Cardiac fibroblast (primary cell): ENCODE measurements around the gene YTHDF2.

ENCODE experiments used
- DNase-seq, 2 donors: peaks; one replicate each; pipeline versions ENCODE4 v3.0.0 to v3.0.0-alpha.2; 2010; ENCODE audit warnings: low read depth in 2 of 2
- H3K4me3 ChIP-seq, 2 donors: replicated peaks in 1 of 2; 1 replicate in 1 of 2; 2 replicates in 1 of 2; pipeline ENCODE4 v1.5.1; 2011; ENCODE audit warnings: low read depth in 2 of 2, low read length in 2 of 2, mild to moderate bottlenecking in 2 of 2, moderate library complexity in 1 of 2
- TF ChIP-seq, protein P1 (sequence below): IDR thresholded peaks from one replicate; pipeline ENCODE4 v1.5.1; 2011; ENCODE audit warnings: low read depth, mild to moderate bottlenecking, low read length, inconsistent platforms

Gene YTHDF2

DNA sequence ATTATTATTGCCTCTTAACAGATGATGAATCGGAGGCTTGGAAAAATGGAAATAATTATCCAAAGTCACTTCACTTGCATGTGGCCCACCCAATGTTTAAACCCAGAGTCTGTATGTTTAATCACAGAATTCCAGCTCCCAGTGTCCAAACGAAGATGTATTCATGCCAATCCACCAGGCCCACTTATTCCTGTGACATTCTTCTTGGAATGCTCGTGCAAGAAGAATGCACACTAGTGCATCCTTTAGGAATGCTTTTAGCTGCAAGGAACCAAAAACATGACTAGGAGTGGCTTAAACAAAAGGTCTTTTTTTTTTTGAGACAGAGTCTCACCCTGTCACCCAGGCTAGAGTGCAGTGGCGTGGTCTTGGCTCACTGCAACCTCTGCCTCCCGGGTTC, 66.3 kb downstream of the YTHDF2 start:
- no peak for DNase-seq
- H3K4me3 ChIP-seq = no peak overlapping the region

DNA sequence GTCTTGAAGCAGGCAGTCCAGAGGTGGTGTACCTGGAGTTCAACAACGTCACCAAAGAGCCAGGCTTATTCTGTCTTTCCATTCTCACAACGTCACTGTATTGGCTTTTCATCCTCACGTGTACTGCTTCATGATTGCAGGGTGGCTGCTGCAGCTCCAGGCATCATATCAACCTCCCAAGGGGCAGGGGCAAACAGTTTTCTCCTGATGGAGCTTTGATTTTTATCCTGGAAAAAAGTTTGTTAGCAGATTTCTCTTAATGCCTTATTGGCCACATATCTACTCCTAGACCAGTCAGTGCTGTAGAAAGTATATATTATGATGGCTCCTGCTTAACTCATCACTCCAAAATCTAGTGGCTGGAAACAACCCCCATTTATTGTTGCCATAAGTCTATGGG, 66.9 kb downstream of the YTHDF2 start:
- no peak overlapping the region for H3K4me3 ChIP-seq
- no peak for DNase-seq
- TF ChIP-seq, protein P1, sequence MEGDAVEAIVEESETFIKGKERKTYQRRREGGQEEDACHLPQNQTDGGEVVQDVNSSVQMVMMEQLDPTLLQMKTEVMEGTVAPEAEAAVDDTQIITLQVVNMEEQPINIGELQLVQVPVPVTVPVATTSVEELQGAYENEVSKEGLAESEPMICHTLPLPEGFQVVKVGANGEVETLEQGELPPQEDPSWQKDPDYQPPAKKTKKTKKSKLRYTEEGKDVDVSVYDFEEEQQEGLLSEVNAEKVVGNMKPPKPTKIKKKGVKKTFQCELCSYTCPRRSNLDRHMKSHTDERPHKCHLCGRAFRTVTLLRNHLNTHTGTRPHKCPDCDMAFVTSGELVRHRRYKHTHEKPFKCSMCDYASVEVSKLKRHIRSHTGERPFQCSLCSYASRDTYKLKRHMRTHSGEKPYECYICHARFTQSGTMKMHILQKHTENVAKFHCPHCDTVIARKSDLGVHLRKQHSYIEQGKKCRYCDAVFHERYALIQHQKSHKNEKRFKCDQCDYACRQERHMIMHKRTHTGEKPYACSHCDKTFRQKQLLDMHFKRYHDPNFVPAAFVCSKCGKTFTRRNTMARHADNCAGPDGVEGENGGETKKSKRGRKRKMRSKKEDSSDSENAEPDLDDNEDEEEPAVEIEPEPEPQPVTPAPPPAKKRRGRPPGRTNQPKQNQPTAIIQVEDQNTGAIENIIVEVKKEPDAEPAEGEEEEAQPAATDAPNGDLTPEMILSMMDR = no peak

More for the DNA sequence above, 66.3 kb downstream of the YTHDF2 start:
- TF ChIP-seq, protein P1 = no peak

DNA sequence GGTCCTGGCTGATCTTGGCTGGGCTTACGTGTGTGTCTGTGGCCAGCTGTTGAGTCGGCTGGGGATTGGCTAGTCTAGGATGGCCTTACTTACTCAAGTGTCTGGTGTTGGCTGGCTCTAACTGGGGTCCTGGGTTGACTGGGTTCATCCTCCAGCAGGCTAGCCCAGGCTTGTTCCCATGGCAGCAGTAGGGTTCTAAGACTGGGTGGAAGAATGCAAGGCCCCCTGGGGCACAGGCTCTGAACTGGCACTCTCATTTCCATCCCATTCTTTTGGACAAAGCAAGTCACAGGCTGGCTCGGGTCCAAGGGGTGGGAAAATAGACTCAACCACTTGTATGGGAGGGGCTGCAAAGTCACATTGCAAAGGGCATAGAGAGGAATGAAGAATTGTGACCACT, 67.3 kb downstream of the YTHDF2 start:
- TF ChIP-seq, protein P1 = no peak
- no peak for DNase-seq
- H3K4me3 ChIP-seq = no peak overlapping the region

DNA sequence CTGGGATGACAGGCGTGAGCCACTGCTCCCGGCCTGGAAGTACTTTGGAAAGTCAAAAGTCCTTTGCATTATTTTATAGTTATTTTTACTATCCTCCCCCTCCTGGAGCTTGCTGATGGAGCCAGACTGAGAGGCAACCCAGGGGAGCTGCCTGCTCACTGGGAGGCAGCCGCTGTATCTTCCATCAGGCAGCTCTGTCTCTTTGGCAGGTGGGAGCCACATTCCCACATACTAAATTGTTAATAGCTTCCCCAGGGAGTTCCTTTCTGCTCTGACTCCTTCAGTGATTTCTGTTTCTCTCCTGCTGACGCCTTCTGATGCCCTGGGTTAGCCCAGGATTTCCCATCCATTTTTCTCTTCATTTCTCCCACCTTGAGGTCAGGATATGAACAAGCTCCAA, 70.3 kb downstream of the YTHDF2 start:
- DNase-seq = no peak
- no peak overlapping the region for H3K4me3 ChIP-seq
- TF ChIP-seq, protein P1 = no peak

DNA sequence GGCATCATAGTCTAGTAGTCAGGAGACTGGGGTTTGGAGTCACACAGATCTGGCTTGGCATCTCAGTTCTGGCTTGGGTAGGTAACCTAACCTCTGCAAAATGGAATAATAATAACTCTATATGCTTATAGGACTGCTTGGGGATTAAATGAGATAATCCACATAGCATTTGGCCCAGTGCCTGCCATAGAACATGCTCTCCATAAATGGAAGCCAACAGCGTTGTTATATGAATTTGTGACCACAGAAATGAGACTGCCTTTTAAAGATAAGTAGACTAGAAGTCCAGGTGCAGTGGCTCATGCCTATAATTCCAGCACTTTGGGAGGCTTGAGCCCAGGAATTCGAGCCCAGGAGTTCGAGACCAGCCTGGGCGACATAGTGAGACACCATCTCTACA, 71.2 kb downstream of the YTHDF2 start:
- DNase-seq = no peak
- H3K4me3 ChIP-seq = no peak overlapping the region
- TF ChIP-seq, protein P1 = no peak

DNA sequence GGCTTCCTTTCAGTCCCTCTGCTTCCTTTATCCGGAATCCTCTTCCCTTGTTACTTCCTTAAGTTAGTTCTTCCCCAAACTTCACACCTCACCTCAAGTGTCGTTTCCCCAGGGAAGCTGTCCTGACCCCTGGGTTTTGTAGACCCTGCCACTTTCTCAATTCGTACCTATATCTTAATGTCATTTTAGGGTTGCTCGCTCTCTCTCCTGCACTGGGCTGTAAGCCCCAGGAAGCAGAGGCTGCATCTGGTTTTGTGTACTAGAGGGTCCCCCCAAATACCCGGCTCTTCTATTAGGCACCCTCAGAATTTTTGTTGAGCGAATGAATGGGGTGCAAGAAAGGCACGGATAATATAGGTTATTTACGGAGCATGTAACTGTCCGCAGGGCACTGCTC, 74.6 kb downstream of the YTHDF2 start:
- H3K4me3 ChIP-seq = no peak overlapping the region
- TF ChIP-seq, protein P1 = no peak
- DNase-seq = no peak
